ENCODE results near the gene MRGPRF.

The MRGPRF gene

GRCh38 chr11:68961245-68961644 is 51.8 kb downstream of the MRGPRF start:
- DNase-seq = no peak

GRCh38 chr11:68960294-68961071 is 52.6 kb downstream of the MRGPRF start:
- no peak for DNase-seq

- DNase-seq = no peak
Observed at GRCh38 chr11:68959465-68960293, 53.4 kb downstream of the MRGPRF start.

GRCh38 chr11:68958211-68958610 is 54.8 kb downstream of the MRGPRF start:
- no peak for DNase-seq

GRCh38 chr11:68956547-68957254 is 56.3 kb downstream of the MRGPRF start:
- no peak for DNase-seq

- no peak for DNase-seq
Observed at GRCh38 chr11:68956142-68956541, 56.9 kb downstream of the MRGPRF start.

GRCh38 chr11:68955607-68955958 is 57.5 kb downstream of the MRGPRF start:
- no peak for DNase-seq

- DNase-seq = no peak
Observed at GRCh38 chr11:68954836-68955606, 58.0 kb downstream of the MRGPRF start.
